Endothelial cell of umbilical vein (primary cell): ENCODE data around the gene ADORA2A.

Experiments
- CTCF ChIP-seq, 2 donors: IDR thresholded peaks; 1 replicate in 1 of 2; 2 replicates in 1 of 2; pipeline ENCODE4 v1.5.1; 2011; ENCODE audit warnings: low read length in 2 of 2, mild to moderate bottlenecking in 2 of 2, moderate library complexity in 2 of 2, control low read depth in 1 of 2, inconsistent platforms in 1 of 2, low read depth in 1 of 2; ENCODE audit not compliant: insufficient read depth in 1 of 2; ENCODE audit errors: extremely low read depth in 1 of 2
- EZH2 ChIP-seq: IDR thresholded peaks from 2 replicates; pipeline ENCODE4 v1.6.1; 2012; ENCODE audit warnings: borderline replicate concordance, low read depth, mild to moderate bottlenecking, moderate library complexity, low read length, inconsistent platforms; ENCODE audit not compliant: severe bottlenecking
- FOS ChIP-seq: IDR thresholded peaks from 2 replicates; pipeline ENCODE4 v1.6.1; 2011; ENCODE audit warnings: mild to moderate bottlenecking, low read length, moderate library complexity, borderline replicate concordance; ENCODE audit not compliant: insufficient read depth
- MYC ChIP-seq: IDR thresholded peaks from one replicate; pipeline ENCODE4 v1.6.1; 2011; ENCODE audit warnings: mild to moderate bottlenecking, low read depth, low read length
- POLR2A ChIP-seq: IDR thresholded peaks from 2 replicates; pipeline ENCODE4 v1.6.1; 2012; ENCODE audit warnings: low read depth, mild to moderate bottlenecking, control low read depth, low read length
- POLR2AphosphoS5 ChIP-seq: IDR thresholded peaks from 2 replicates; pipeline ENCODE4 v1.6.1; 2012; ENCODE audit warnings: low read depth, mild to moderate bottlenecking, control low read depth, low read length, moderate library complexity; ENCODE audit not compliant: insufficient read depth

- no peak for TF ChIP-seq POLR2AphosphoS5
- no peak for TF ChIP-seq EZH2
- TF ChIP-seq POLR2A = no peak
- no peak for TF ChIP-seq CTCF (IDR thresholded peaks at IDR 0.05; ENCODE audit: extremely low read depth in 1 of 2, insufficient read depth in 1 of 2, low read depth in 1 of 2, low read length in 2 of 2)
- TF ChIP-seq MYC = no peak
- no peak for TF ChIP-seq FOS
Measured at GRCh38 chr22:24426851-24427499, 424 bp upstream of the ADORA2A start.
